ENCODE results near the gene LRIG2. TPM values are rescaled to one million over a fixed set of nuclear protein-coding genes. Genes with fewer than 3 reads are reported as not detected.

LRIG2 gene
- total RNA-seq, 2 experiments from 2014 or later: 12.9 to 15.8 TPM

GRCh38 chr1:113096493-113096892, 23.5 kb downstream of the LRIG2 start:
- no peak for TF ChIP-seq CTCF (IDR thresholded peaks at IDR 0.05)
- Mint-ChIP-seq H3K36me3 (ENCODE audit: low read depth) (peaks cover 95% of the 10 kb centered on the region), H3K9me3 (no peaks in the 10 kb centered on the region), H3K27ac (no peak overlapping the region), H3K4me1 (ENCODE audit: low read depth) (no peaks in the 10 kb centered on the region), H3K4me3 (no peak overlapping the region), H3K27me3 (no peaks in the 10 kb centered on the region)
- CTCF ChIA-PET: interaction anchor here (3.3 kb wide), 1 partner anchor 24 kb away, joined by 17 read pairs; the partner anchor contains the start of gene LRIG2
- no peak overlapping the region for H3K4me3 ChIP-seq (ENCODE audit: low read length)
- no peaks in the 10 kb centered on the region for H3K27me3 ChIP-seq (ENCODE audit: control insufficient read depth in 1 of 2, insufficient read depth in 2 of 2, low read length in 2 of 2)
- POLR2A ChIA-PET: no interaction called here
- no peaks in the 10 kb centered on the region for H3K4me1 ChIP-seq (ENCODE audit: insufficient read depth, low read length)
- intact Hi-C loops (cut with DNase I, micrococcal nuclease): no loop called here
- ATAC-seq (ENCODE audit: poor library complexity): no peak
- H3K36me3 ChIP-seq (ENCODE audit: insufficient read depth, low read length): peaks cover 84% of the 10 kb centered on the region
- no peak overlapping the region for H3K27ac ChIP-seq (ENCODE audit: low read depth in 1 of 2, low read length in 2 of 2)
- no peaks in the 10 kb centered on the region for H3K9me3 ChIP-seq (ENCODE audit: control insufficient read depth in 1 of 2, insufficient read depth in 1 of 2, low read length in 2 of 2)
- DNase-seq: no peak

- intact Hi-C loops (cut with DNase I, micrococcal nuclease): no loop called here
- H3K27ac Mint-ChIP-seq: peak overlapping the region; percentile 19
- Histone ChIP-seq H3K27ac (ENCODE audit: low read depth in 1 of 2, low read length in 2 of 2) (no peak overlapping the region), H3K27me3 (ENCODE audit: control insufficient read depth in 1 of 2, insufficient read depth in 2 of 2, low read length in 2 of 2) (no peaks in the 10 kb centered on the region), H3K4me3 (ENCODE audit: low read length) (no peak overlapping the region), H3K4me1 (ENCODE audit: insufficient read depth, low read length) (no peaks in the 10 kb centered on the region), H3K36me3 (ENCODE audit: insufficient read depth, low read length) (peaks cover 88% of the 10 kb centered on the region), H3K9me3 (ENCODE audit: control insufficient read depth in 1 of 2, insufficient read depth in 1 of 2, low read length in 2 of 2) (no peaks in the 10 kb centered on the region)
- H3K27me3 Mint-ChIP-seq: no peaks in the 10 kb centered on the region
- no peaks in the 10 kb centered on the region for H3K4me1 Mint-ChIP-seq (ENCODE audit: low read depth)
- no peak for DNase-seq
- TF ChIP-seq CTCF (IDR thresholded peaks at IDR 0.05): no peak
- CTCF ChIA-PET: no interaction called here
- POLR2A ChIA-PET: no interaction called here
- H3K4me3 Mint-ChIP-seq: no peak overlapping the region
- ATAC-seq (ENCODE audit: poor library complexity): no peak
- no peaks in the 10 kb centered on the region for H3K9me3 Mint-ChIP-seq
- H3K36me3 Mint-ChIP-seq (ENCODE audit: low read depth): peaks cover 96% of the 10 kb centered on the region
Observed at GRCh38 chr1:113101588-113101987, 28.6 kb downstream of the LRIG2 start.

GRCh38 chr1:113103048-113103447, 30.1 kb downstream of the LRIG2 start:
- Histone ChIP-seq H3K4me3 (ENCODE audit: low read length) (no peak overlapping the region), H3K27me3 (ENCODE audit: control insufficient read depth in 1 of 2, insufficient read depth in 2 of 2, low read length in 2 of 2) (no peaks in the 10 kb centered on the region), H3K9me3 (ENCODE audit: control insufficient read depth in 1 of 2, insufficient read depth in 1 of 2, low read length in 2 of 2) (no peaks in the 10 kb centered on the region), H3K36me3 (ENCODE audit: insufficient read depth, low read length) (peaks cover 89% of the 10 kb centered on the region), H3K27ac (ENCODE audit: low read depth in 1 of 2, low read length in 2 of 2) (no peak overlapping the region), H3K4me1 (ENCODE audit: insufficient read depth, low read length) (no peaks in the 10 kb centered on the region)
- no peaks in the 10 kb centered on the region for H3K4me1 Mint-ChIP-seq (ENCODE audit: low read depth)
- intact Hi-C loops (cut with DNase I, micrococcal nuclease): no loop called here
- peaks cover 96% of the 10 kb centered on the region for H3K36me3 Mint-ChIP-seq (ENCODE audit: low read depth)
- no peaks in the 10 kb centered on the region for H3K27me3 Mint-ChIP-seq
- no peak for TF ChIP-seq CTCF (IDR thresholded peaks at IDR 0.05)
- DNase-seq (no peak), ATAC-seq (ENCODE audit: poor library complexity) (no peak)
- no peak overlapping the region for H3K27ac Mint-ChIP-seq
- H3K4me3 Mint-ChIP-seq: no peak overlapping the region
- no peaks in the 10 kb centered on the region for H3K9me3 Mint-ChIP-seq
- POLR2A ChIA-PET: no interaction called here
- CTCF ChIA-PET: interaction anchor here (3.3 kb wide), 1 partner anchor 30 kb away, joined by 11 read pairs; the partner anchor contains the start of gene LRIG2

All from CD4-positive, alpha-beta T cell (primary cell).